Posterior vena cava (tissue), 2 donors: Measurements from ENCODE around the gene IQGAP3. TPM values are rescaled to one million over a fixed set of nuclear protein-coding genes. Genes with fewer than 3 reads are reported as not detected.
A peak's percentile ranks its signal among the peaks of the same experiment; 100 is the strongest.

Experiments
- DNase-seq: peaks from one replicate; pipeline ENCODE4 v3.0.0-alpha.2; 2020; ENCODE audit warnings: low spot score
- intact Hi-C, 2 donors: fragments of 100-400 bp; cut with DNase I; formaldehyde crosslinking; loops; one replicate each; pipeline versions ENCODE4 v1.14.1 to v1.14.2; 2022 to 2023
- total RNA-seq, 2 donors: library from RNA; stranded (reverse); fragmentation: NEBNext Ultra II Directional; extraction: Animal tissue kit (Norgen Biotek cat#: 25700); gene quantifications; one replicate each; pipeline ENCODE4 v1.2.1, GENCODE V29; 2021
- donor health status: DM: yes; HTN: yes; CAD: no.
- donor health status: DM: yes; HTN: yes; CAD: no.

Gene IQGAP3
- total RNA-seq, 2 donors from 2014 or later = 0.43 to 0.79 TPM

DNA sequence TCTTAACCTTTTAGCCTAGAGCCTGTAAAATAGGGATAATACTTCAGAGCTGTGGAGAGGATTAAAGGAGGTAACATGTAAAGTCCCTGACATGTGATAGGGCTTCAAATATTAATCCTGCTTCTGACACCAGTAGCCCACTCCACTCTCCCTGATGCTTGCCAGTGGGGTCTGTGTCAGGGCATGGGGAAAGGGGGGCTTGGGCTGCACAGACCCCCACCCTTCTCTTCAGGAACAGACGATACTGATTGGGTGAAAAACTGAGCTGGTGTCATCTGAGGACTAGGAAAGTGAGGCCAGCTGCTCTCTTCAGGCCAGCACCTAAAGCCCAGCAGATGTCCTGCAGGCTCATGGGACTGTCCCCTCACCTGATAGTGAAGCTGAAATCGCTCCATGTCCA, 44.8 kb downstream of the IQGAP3 start:
- intact Hi-C loops = no loop called here
- peak; percentile 8 for DNase-seq

DNA sequence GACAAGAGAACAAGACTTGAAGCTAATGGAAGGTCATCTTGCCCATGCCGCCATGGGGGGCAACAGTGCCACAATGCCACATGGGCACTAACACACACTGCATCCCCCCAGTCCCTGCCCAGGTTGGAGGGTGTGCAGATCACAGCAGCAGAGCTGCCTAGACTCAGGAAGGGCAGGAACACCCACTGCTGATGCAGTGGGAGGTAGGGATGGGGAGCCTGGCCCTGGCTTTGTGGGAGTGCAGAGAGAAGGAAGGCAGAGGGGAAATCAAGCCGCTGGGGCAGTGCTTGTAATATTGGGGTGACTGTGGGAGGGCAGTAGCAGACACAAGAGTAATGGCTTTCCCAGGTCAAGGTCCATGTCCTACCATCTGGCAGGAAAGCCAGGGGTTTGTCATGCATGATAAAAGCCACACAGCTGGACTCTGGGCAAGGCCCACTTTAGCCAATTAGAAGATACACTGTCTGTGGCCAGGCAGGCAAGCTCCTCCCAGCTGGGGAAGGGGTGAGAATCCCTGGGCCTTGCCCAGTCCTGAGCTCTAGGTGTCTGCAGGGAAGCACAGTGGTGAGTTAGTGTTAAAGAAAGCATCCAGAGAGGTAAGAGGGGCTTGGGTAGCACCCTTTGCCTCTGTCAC, 46.4 kb downstream of the IQGAP3 start:
- peak; percentile 30 for DNase-seq
- intact Hi-C loops = no loop called here

DNA sequence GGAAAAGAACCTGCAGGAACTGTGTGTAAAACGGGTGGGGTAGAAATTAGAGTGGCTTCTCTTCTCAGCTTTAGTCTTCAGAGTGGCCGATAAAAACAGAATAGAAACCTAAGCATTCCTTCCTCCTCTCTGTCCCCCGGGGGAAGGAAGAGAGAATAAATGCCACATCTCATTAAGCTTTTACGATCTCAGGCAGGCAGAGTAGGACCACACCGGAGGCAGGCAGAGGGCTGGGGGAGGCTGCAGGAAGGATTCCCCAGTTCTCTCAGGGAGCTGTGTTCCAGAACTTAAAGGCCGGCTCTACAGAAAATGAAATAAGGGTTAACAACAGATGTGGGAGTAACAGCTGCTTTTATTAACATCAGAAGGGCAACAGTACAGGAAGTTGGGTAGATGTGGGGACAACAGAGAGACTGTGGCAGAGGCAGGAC, 47.3 kb downstream of the IQGAP3 start:
- intact Hi-C loops = no loop called here
- DNase-seq = peak; percentile 22

DNA sequence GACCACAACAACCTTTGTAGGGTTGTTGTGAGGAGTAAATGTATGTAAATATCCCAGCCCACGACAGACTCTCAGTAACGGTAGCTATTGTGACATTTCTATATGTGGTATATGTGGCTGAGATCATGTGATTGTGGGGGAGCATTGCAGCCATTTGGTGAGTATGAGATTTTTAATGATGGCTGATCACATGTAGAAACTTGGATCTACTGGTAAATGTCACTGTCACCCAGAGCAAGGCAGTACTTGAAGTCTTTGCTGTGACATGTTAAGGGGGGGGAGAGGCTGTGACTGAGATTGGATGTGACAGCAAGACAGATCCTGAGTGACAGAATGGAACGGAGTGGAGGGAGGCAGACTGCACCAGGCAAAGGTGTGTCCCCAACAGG, 47.9 kb downstream of the IQGAP3 start:
- peak; percentile 10 for DNase-seq
- intact Hi-C loops = no loop called here

DNA sequence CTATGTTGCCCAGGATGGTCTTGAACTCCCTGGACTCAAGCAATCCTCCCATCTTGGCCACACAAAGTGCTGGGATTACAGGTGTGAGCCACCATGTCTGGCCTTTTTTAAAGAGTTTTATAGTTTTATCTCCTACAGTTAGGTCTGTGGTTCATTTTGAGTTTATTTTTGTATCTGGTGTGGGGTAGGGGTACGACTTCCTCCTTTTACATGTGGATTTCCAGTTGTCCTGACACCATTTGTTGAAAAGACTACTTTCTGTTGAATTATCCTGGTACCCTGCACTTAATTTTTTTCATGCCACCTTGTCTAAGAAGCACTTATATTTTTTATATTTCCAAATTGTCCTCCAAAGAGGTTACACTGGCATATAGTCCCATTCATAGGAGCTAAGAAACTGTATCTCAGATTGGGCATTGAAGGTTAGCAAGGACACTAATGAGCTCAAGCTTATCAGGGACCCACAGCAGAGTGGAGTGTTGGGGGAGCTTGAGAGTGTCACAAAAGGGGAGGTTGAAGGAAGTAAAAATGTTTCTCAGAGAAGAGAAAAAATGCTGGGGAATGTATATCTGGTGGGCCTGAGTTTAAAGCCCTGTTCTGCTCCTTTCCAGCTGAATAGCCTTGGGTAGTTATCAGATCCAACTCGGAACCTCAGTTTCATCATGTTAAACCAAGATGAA, 48.4 kb downstream of the IQGAP3 start:
- intact Hi-C loops = no loop called here
- DNase-seq = no peak

DNA sequence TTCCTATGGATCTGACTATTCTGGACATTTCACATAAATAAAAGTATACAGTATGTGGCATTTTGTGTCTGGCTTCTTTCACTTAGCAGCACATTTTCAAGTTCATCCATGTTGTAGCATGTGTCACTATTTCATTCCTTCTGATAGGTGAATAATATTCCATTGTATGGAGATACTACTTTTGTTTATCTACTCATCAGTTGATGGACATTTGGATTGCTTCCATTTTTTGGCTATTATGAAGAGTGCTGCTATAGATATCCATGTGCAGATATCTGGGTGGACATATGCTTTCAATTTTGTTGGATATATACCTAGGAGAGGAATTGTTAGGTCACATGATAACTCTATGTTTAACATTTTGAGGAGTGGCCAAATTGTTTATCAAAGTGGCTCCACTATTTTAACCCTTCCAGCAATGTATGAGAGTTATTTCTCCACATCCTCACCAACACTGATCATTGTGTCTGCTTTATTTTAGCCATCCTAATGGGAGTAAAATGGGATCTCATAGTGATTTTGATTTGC, 49.9 kb downstream of the IQGAP3 start:
- intact Hi-C loops = no loop called here
- no peak for DNase-seq

DNA sequence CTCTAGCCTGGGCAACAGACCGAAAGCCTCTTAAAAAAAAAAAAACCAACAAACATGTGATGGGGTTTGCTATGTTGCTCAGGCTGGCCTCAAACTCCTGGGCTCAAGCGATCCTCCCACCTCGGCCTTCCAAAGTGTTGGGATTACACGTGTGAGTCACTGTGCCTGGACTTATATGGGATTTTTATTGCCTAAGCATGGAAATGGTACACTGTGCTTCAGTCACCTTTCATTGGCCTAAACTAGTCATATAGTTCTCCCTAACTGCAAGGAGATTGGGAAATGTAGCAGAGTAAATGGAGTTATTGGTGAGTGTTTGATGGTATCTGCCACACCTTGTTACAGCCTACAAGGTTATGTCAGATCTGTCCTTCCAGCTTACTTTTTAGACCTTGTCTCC, 54.6 kb downstream of the IQGAP3 start:
- intact Hi-C loops = loop anchor here in 1 of 2 donors (10.0 kb wide), 1 partner anchor 67 kb away; no protein-coding TSS in a partner anchor
- DNase-seq = no peak

DNA sequence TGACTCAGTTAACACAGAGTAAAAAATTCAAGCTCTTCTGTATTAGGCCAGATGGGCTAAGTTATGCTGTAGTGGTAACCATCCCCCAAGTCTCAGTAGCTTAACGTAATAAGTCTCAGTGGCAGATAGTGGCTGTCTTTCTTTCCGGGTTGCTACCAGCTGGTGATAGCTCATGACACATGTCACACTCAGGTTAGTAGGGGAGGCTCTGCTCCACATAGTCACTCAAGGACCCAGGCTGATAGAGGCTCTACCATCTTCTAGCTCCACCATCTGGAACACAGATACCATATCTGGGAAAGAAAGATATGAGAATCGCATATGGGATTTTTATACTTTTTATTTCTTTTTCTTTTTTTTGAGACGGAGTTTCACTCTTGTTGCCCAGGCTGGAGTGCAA, 55.5 kb downstream of the IQGAP3 start:
- DNase-seq = no peak
- intact Hi-C loops = loop anchor here in 1 of 2 donors (10.0 kb wide), 1 partner anchor 68 kb away; no protein-coding TSS in a partner anchor

DNA sequence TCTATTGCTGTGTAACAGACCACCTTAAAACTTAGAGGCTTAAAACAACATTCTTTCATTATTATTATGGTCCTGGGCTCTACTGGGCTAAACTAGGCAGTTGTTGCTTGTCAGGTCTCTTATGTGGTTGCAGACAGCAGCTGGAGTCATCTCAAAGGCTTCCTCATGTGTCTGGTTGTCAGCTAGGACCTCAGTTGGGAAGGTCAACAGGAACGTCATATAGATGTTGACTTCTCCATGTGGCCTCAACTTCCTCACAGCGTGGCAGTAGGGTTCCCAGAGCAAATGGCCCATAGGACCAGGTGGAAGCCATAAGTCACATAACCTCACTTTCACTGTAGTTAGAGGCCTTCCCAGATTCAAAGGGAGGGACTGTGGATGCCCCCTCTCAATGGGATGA, 56.4 kb downstream of the IQGAP3 start:
- intact Hi-C loops = loop anchor here in 1 of 2 donors (10.0 kb wide), 1 partner anchor 69 kb away; no protein-coding TSS in a partner anchor
- peak; percentile 10 for DNase-seq

DNA sequence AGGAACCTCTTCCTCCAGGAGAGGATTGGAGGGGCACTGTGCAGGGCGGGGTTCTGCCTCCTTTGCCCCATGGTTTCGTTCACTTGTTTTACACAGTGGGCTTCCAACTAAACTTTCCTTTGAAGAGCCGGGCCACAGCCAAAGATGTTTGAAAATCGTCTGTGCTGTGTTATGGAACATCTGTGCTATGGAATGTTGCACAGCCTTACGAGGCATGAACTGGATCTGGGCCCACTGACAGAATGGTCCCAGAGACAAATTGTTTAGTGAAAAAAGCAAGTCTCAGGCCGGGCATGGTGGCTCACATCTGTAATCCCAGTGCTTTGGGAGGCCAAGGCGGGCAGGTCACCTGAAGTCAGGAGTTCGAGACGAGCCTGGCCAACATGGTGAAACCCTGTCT, 59.2 kb downstream of the IQGAP3 start:
- peak; percentile 26 for DNase-seq

DNA sequence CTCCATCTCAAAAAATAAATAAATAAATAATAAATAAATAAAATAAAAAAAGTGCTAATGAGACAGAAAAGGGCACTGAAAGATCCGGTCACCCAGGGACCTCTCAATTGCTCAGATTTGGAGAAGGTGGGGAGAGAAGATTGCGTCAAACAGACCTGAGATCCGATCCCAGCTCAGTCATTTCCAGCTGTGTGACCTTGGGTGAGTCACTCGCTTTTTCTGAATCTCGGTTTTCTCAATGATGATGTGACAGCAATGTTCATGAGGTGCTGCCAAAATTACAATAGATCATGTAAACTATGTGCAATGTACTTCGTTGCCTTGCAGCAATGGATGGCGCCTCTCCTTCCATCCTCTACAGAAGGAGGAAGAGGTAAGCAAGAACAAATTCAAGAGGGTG, 60.7 kb downstream of the IQGAP3 start:
- intact Hi-C loops = loop anchor here in 1 of 2 donors (10.0 kb wide), 1 partner anchor 73 kb away; no protein-coding TSS in a partner anchor
- DNase-seq = peak; percentile 16

More for the DNA sequence above, 59.2 kb downstream of the IQGAP3 start:
- intact Hi-C loops = loop anchor here in 1 of 2 donors (10.0 kb wide), 1 partner anchor 72 kb away; no protein-coding TSS in a partner anchor

DNA sequence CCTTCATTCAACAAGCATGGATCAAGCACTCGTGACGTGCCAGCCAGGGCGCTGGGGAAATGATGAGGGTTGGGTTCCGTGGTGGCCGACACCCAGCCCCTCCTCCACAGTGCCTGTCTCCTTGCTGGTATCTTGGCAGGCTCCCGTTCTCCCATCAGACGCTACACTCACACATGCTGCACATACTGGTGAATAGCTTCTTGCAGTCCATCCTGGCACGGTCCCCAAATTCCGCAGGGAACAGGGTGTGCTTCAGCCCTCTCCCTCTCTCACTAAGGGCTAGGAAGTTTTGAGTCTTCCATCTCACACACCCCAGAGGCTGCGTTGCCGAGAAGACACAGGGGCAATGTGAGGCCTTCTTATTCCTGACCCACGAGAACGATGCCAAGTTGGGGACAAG, 61.7 kb downstream of the IQGAP3 start:
- intact Hi-C loops = loop anchor here in 1 of 2 donors (10.0 kb wide), 1 partner anchor 74 kb away; no protein-coding TSS in a partner anchor
- peak; percentile 95 for DNase-seq

DNA sequence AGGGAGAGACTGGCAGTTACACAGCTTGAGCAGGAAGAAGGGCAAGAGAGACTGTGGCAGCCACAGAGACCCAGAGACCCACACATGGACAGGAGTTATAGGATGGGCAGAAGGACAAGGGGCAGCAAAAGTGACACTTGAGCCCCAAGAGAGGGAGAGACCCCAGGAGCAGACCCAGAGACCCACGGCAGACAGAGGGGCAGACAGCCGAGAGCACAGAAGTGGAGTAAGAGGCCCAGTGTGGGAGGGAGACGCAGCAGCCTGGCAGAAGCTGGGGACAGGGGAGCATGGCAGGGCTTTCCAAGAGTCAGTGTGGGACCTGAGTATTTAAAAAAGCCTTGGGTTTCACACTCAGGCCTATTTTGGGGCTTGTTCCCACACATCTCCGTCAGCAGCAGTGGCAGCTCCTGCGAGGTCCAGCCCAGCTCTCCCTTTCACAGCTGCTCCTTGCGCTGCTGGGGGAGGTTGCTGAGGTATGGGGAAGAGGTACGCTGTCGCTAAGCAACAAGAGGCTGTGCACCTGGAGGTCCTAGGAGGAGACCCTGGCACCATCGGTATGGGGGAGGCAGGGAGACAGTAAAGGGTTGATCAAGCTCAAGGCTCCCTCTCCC, 62.8 kb downstream of the IQGAP3 start:
- DNase-seq = peak; percentile 68

DNA sequence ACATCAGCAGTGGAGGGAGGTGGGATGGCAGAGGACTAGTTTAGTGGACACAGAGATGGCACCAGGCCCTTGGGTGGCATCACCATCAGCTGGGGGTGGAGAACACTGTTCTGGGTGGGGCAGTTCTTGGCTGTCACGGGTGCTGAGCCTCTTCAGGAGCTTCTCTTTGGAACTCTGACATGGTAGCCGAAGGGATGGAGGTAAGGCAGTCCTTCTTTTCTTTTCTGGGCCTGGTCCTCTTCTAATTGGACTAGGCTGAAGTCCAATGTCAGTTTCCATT, 63.5 kb downstream of the IQGAP3 start:
- intact Hi-C loops = no loop called here
- peak; percentile 73 for DNase-seq

More for the DNA sequence above, 62.8 kb downstream of the IQGAP3 start:
- intact Hi-C loops = loop anchor here in 1 of 2 donors (10.0 kb wide), 1 partner anchor 75 kb away; no protein-coding TSS in a partner anchor

DNA sequence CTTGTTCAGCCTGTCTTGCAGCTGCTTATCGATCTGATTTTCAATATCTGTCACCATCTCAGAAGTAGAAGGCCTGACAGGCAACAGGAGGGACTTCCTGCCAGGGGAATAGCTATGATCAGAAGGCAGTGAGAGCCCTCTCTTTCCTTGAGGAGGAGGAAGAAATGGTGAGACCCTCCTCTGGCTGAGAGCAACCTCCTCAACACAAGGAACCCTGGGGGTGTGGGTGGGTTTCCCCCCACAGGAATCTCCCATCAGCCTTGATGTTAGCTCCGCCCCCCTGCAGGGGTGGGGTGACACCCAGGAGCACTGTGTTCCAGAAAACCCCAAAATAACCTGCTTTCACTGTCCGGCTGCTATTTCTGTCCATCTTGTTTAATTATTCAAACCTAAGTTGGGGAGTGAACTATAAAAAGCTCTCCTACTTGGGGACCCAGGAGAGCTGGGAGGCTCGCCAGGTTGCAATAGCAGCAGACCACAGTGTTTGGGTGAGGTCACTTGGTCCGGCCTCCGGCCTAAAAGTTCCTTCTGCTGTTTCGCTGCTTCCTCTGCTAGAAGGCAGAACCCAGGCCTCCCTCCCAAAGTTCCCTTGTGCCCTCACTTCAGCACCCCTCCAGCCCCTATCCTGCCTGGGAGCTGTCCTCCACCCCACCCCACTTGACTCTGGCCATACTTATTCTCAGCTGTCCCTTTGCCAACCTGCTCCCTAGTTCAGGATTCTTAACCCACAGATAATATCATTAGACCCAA, 64.0 kb downstream of the IQGAP3 start:
- intact Hi-C loops = no loop called here
- DNase-seq = peak; percentile 94

DNA sequence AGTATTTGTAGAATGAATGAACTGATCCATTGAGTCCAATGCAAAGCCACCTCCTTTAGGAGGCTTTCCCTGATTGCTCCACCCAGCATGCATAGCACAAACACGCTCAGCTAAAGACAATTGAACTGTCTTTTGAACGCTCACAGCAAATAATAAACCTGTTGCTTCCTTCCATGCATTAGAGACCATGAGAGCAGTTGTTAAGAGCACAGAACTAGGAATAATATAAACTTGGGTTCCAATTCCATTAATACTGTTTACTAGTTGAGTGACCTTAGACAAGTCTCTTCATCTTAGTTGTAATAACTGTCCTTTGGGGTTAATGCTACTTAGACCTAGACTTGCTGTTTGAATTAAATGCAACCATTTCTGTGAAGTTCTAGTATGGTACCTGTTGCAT, 65.9 kb downstream of the IQGAP3 start:
- DNase-seq = no peak
- intact Hi-C loops = no loop called here

DNA sequence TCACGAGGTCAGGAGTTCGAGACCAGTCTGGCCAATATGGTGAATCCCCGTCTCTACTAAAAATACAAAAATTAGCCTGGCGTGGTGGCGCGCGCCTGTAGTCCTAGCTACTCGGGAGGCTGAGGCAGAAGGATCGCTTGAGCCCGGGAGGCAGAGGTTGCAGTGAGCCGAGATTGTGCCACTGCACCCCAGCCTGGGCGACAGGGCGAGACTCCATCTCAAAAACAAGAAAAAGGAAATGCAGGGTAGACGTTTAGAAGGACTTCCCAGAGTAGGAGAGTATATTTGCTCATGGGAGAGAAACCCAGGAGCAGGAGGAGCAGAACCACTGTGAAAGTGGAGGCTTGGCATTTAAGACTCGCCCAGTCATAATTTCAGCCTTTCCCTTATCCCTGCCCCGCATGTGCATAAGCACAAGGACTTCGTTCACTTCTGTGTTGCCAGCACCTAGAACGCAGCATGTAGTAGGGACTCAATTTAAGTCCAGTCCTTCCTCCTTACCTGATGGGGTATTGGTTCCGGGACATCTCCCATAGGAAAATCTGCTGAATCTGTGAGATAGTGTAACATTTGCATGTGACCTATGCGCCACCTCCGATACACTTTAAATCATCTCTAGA, 66.6 kb downstream of the IQGAP3 start:
- intact Hi-C loops = no loop called here
- DNase-seq = no peak

DNA sequence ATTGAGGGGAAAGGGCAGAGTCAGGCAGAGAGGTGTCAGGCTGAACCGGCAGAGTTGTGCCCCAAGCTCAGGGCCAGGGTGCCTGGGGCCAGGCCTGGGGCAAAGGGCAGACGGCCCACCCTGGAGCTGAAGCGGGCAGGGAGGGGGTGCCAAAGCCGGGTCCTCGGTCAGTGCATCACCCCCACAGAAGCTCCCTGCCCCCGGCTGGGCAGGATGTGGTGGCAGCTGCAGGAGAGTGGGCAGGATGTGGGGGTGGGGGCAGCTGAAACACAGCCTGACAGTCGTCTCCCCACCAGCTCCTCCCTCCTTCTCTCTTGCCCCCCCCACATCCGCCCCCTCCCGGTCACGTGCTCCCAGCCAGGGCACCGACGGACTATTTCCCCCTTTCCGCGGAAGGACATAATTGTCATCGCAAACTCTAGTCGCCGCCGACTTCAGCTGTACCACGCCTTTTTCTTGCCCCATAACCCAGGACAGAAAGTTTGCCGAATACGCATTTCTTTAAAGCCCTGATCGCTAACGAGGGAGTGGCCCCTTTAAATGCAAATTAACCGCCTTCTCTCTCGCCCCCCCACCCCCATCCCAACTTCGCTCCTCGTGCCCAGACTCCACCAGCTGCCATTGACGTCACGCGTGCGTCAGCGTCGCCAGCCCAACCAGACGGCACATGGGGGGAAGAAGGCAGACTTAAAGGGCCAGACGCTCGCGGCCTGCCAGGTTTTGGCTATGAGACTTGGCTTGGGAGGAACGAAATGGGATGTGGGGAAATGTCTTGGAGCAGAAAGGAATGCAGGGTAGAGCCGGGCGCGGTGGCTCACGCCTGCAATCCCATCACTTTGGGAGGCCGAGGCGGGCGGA, 67.3 kb downstream of the IQGAP3 start:
- peak; percentile 100 for DNase-seq

More for the DNA sequence above, 67.3 kb downstream of the IQGAP3 start:
- intact Hi-C loops = no loop called here
